ENCODE results near the gene STK32A. TPM values are rescaled to one million over a fixed set of nuclear protein-coding genes. Genes with fewer than 3 reads are reported as not detected.

STK32A gene
- total RNA-seq, 1 experiment from 2014 or later, result 1.3 TPM

DNA sequence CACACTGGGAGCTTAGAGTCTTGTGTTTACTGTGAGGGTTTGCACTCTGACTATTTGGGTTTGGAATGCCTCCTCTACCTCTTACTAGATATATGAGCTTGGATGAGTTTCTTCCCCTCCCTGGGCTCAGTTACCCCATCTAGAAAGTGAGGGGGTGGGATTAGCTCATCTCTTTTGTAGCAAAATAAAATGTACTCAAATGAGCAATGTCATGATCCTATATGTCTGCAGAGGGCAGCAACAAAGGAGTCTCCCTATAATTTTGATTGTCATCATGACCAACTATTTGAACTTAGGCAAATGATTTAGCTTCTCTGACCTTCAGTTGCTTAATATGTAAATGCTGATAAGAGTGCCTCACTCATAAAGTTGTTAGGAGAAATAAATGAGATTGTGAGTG is 166.1 kb downstream of the STK32A start:
- no peaks in the 10 kb centered on the region for H3K23me2 ChIP-seq (ENCODE audit: insufficient read length, low read depth, low read length, poor library complexity, severe bottlenecking)
- no peak overlapping the region for H3K56ac ChIP-seq (ENCODE audit: insufficient read length, low read depth, low read length)
- H4K20me1 ChIP-seq (ENCODE audit: control insufficient read depth, insufficient read depth, insufficient read length), result no peaks in the 10 kb centered on the region
- no peak overlapping the region for H3K9ac ChIP-seq (ENCODE audit: extremely low read depth, insufficient read length, low read length)
- no peak overlapping the region for H4K91ac ChIP-seq (ENCODE audit: insufficient read length, low read depth, low read length)
- H3K4me1 ChIP-seq (ENCODE audit: insufficient read depth, low read length), result no peaks in the 10 kb centered on the region
- H2BK15ac ChIP-seq (ENCODE audit: low read depth, low read length), result no peak overlapping the region
- H3K4ac ChIP-seq (ENCODE audit: low read depth, low read length), result no peak overlapping the region
- no peak overlapping the region for H3T11ph ChIP-seq (ENCODE audit: low read length)
- H4K8ac ChIP-seq (replicated peaks; ENCODE audit: insufficient read length, low read depth, low read length), result no peak overlapping the region
- H3K4me2 ChIP-seq (ENCODE audit: insufficient read depth, insufficient read length, low read length), result no peak overlapping the region
- no peak overlapping the region for H3K4me3 Mint-ChIP-seq
- H3K27me3 ChIP-seq (ENCODE audit: insufficient read depth, low read length), result no peaks in the 10 kb centered on the region
- H3K9me3 ChIP-seq (ENCODE audit: control insufficient read depth, low read depth, low read length), result no peaks in the 10 kb centered on the region
- peaks cover 73 to 95% (median 92%) of the 10 kb centered on the region in 3 experiments for H3K36me3 Mint-ChIP-seq (ENCODE audit: insufficient read depth in 1 of 3, low read depth in 3 of 3)
- no peak overlapping the region for H3K18ac ChIP-seq (ENCODE audit: insufficient read length, low read depth, low read length)
- H3K79me2 ChIP-seq (ENCODE audit: insufficient read depth, low read length), result no peaks in the 10 kb centered on the region
- H2BK12ac ChIP-seq (ENCODE audit: insufficient read length, low read depth, low read length), result no peak overlapping the region
- H2BK120ac ChIP-seq (ENCODE audit: low read depth, low read length, poor library complexity, severe bottlenecking), result no peak overlapping the region
- H3K27me3 Mint-ChIP-seq (ENCODE audit: low read depth), result no peaks in the 10 kb centered on the region
- H3K27ac Mint-ChIP-seq, result 0 out of 7 replicates have a peak overlapping the region, but pooled peaks of 2 of the 3 experiments have one; percentile 39 to 70
- DNase-seq, result no peak
- no peak overlapping the region for H3K23ac ChIP-seq (ENCODE audit: insufficient read length, low read depth, low read length)
- peaks cover under 1 to 4% of the 10 kb centered on the region in 2 experiments for H3K4me1 Mint-ChIP-seq
- H2AFZ ChIP-seq (ENCODE audit: low read length), result no peak overlapping the region
- H4K5ac ChIP-seq (ENCODE audit: insufficient read length, low read depth, low read length), result no peak overlapping the region
- H3K14ac ChIP-seq (ENCODE audit: insufficient read depth, low read length), result no peak overlapping the region
- no peak overlapping the region for H2AK5ac ChIP-seq (ENCODE audit: insufficient read length, low read length)
- H3K27ac ChIP-seq (ENCODE audit: insufficient read length, low read depth, low read length), result no peak overlapping the region
- no peaks in the 10 kb centered on the region for H3K9me3 Mint-ChIP-seq
- TF ChIP-seq CTCF (conservative IDR thresholded peaks at IDR 0.05), result no peak
- H3K79me1 ChIP-seq (ENCODE audit: insufficient read depth, low read depth, low read length, poor library complexity, severe bottlenecking), result no peaks in the 10 kb centered on the region
- no peak overlapping the region for H2BK20ac ChIP-seq (ENCODE audit: low read depth, low read length, poor library complexity, severe bottlenecking)
- no peak overlapping the region for H2BK5ac ChIP-seq (ENCODE audit: insufficient read length, low read length)

Measured in H9 (cell line).